Calu3 (cell line): ENCODE results near the gene DST. TPM values are rescaled to one million over a fixed set of nuclear protein-coding genes. Genes with fewer than 3 reads are reported as not detected.

Experiments
- BruUV-seq: library from RNA; stranded (reverse); fragments of 400-500 nt; replicated peaks from 2 replicates; lab custom pipeline; 2021; lab: Mats Ljungman, UMichigan
- CTCF ChIA-PET: fragments of 300-600 bp; sonication (Branson Sonifier 250); formaldehyde crosslinking; loops from one replicate; lab custom pipeline; 2022; ENCODE audit warnings: antibody characterized with exemption; lab: Charles Lee
- DNase-seq: peaks from one replicate; pipeline ENCODE4 v3.0.0; 2022
- H3K27ac Mint-ChIP-seq: one replicate; pipeline ENCODE4 v1.8.0; 2022; ENCODE audit warnings: mixed read lengths; ENCODE audit not compliant: unreplicated experiment
- H3K27me3 Mint-ChIP-seq: one replicate; pipeline ENCODE4 v1.8.0; 2022; ENCODE audit warnings: mixed read lengths; ENCODE audit not compliant: unreplicated experiment
- H3K36me3 Mint-ChIP-seq: one replicate; pipeline ENCODE4 v1.8.0; 2022; ENCODE audit warnings: mild to moderate bottlenecking, moderate library complexity, mixed read lengths; ENCODE audit not compliant: insufficient read depth, unreplicated experiment
- H3K4me1 Mint-ChIP-seq: one replicate; pipeline ENCODE4 v1.8.0; 2022; ENCODE audit warnings: mild to moderate bottlenecking, low read depth, mixed read lengths; ENCODE audit not compliant: unreplicated experiment
- H3K4me3 Mint-ChIP-seq: one replicate; pipeline ENCODE4 v1.8.0; 2022; ENCODE audit warnings: mild to moderate bottlenecking, low read depth, moderate library complexity, mixed read lengths; ENCODE audit not compliant: unreplicated experiment
- H3K9me3 Mint-ChIP-seq: one replicate; pipeline ENCODE4 v1.8.0; 2022; ENCODE audit warnings: low read depth, mixed read lengths; ENCODE audit not compliant: unreplicated experiment
- CTCF ChIP-seq: fragments of 200-600 bp; IDR thresholded peaks from one replicate; pipeline ENCODE4 v1.8.0; 2022; ENCODE audit warnings: antibody characterized with exemption; ENCODE audit not compliant: unreplicated experiment
- intact Hi-C: fragments of 100-400 bp; cut with micrococcal nuclease; formaldehyde crosslinking; loops from one replicate; pipeline ENCODE4 v1.10.0; 2022; ENCODE audit not compliant: unreplicated experiment
- total RNA-seq: library from RNA; stranded (reverse); gene quantifications from 2 replicates; pipeline ENCODE4 v1.2.3, GENCODE V29; 2022

The DST gene
- total RNA-seq, 1 experiment from 2014 or later, result 212 TPM

DNA sequence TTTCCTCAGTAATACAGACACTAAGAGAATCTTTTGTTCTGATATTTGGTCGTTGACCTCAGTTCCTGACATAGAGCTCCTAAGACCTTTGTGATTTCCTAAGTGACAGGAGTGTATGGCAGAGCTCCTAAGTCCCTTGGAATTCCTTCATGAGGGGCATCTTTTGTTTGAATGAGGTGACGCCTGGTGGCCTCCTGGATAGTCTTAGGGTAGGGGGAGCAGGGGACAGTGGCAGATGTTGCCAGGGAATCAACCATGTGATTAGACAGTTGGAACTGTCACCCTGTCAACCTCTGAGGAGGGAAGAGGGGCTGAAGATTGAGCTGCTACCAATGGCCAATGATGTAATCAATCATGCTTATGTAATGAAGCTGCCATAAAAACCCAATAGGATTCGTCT lies 67.0 kb downstream of the DST start:
- H3K36me3 Mint-ChIP-seq, result peaks cover 15% of the 10 kb centered on the region
- H3K27me3 Mint-ChIP-seq, result no peaks in the 10 kb centered on the region
- TF ChIP-seq CTCF, result no peak
- no peak for DNase-seq
- CTCF ChIA-PET, result interaction anchor here (0.8 kb wide), 1 partner anchor 19 kb away, joined by 3 read pairs; no protein-coding TSS in a partner anchor
- no peaks in the 10 kb centered on the region for H3K9me3 Mint-ChIP-seq
- no TSS peak for BruUV-seq
- no peak overlapping the region for H3K4me3 Mint-ChIP-seq
- peaks cover 11% of the 10 kb centered on the region for H3K4me1 Mint-ChIP-seq
- H3K27ac Mint-ChIP-seq, result no peak overlapping the region
- intact Hi-C loops, result no loop called here

DNA sequence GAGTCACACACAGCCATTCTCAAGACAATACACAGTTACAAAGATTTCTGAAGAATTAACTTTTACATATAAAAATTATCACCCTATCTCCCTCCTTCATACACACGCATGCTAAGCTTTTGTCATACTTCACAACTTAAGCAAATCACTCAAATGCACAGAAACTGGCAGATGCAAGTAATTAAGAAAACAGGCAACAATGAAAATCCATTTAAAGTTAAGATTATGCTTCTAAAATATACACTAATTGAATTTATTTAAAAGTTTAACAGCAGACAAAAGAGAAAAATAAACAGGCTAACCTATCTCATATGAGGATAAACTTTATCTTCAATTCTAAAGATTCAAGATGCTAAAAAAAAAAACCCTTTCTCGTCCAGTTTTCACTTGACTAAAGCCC lies 68.4 kb downstream of the DST start:
- no peaks in the 10 kb centered on the region for H3K27me3 Mint-ChIP-seq
- no peak overlapping the region for H3K27ac Mint-ChIP-seq
- H3K4me3 Mint-ChIP-seq, result no peak overlapping the region
- BruUV-seq, result no TSS peak
- no peaks in the 10 kb centered on the region for H3K9me3 Mint-ChIP-seq
- intact Hi-C loops, result no loop called here
- peaks cover 4% of the 10 kb centered on the region for H3K4me1 Mint-ChIP-seq
- peaks cover 9% of the 10 kb centered on the region for H3K36me3 Mint-ChIP-seq
- CTCF ChIA-PET, result no interaction called here
- DNase-seq, result no peak
- TF ChIP-seq CTCF, result no peak

DNA sequence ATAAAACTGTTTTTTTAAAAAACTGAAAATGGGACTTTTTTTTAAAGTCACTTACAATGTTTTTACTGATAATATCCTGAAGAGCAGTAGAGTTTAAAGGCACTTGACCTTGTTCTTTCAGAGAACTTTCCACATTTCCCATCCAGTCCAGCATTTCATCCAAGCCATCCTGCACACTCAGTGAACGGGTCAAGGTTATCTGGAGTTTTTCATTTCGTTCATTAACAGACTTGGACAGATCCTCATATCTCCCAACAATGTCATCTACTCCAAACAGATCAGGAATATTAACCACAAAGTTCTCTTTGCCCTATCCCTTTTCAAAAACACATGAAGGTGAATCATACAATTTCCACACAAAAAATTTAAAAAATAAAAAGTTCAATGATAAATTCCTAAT lies 69.1 kb downstream of the DST start:
- Mint-ChIP-seq H3K36me3 (peaks cover 7% of the 10 kb centered on the region), H3K9me3 (no peaks in the 10 kb centered on the region), H3K27me3 (no peaks in the 10 kb centered on the region), H3K4me1 (no peaks in the 10 kb centered on the region), H3K4me3 (no peak overlapping the region), H3K27ac (no peak overlapping the region)
- CTCF ChIA-PET, result no interaction called here
- intact Hi-C loops, result no loop called here
- BruUV-seq, result no TSS peak
- no peak for DNase-seq
- no peak for TF ChIP-seq CTCF

GRCh38 chr6:56572788-56573471 lies 69.8 kb downstream of the DST start:
- BruUV-seq, result no TSS peak
- intact Hi-C loops, result no loop called here
- H3K9me3 Mint-ChIP-seq, result no peaks in the 10 kb centered on the region

More at GRCh38 chr6:56572788-56573471, 69.8 kb downstream of the DST start:
- TF ChIP-seq CTCF, result no peak
- H3K27ac Mint-ChIP-seq, result no peak overlapping the region
- no peaks in the 10 kb centered on the region for H3K27me3 Mint-ChIP-seq
- no peak for DNase-seq
- no peak overlapping the region for H3K4me3 Mint-ChIP-seq
- peaks cover 7% of the 10 kb centered on the region for H3K36me3 Mint-ChIP-seq
- CTCF ChIA-PET, result no interaction called here
- H3K4me1 Mint-ChIP-seq, result no peaks in the 10 kb centered on the region
